Suprapubic skin (tissue), 3 donors: ENCODE data around the gene L3MBTL1.

Experiments
- CTCF ChIP-seq, 2 donors: fragments of 200-600 bp in 1 of 2; fragments of 450-650 bp in 1 of 2; sonication (generic) in 1 of 2; IDR thresholded peaks; one replicate each; pipeline ENCODE4 v1.5.1; 2016 to 2019; ENCODE audit warnings: antibody characterized with exemption in 2 of 2, mild to moderate bottlenecking in 1 of 2, moderate library complexity in 1 of 2
- EP300 ChIP-seq: sonication (generic); formaldehyde crosslinking; IDR thresholded peaks from one replicate; pipeline ENCODE4 v1.6.1; 2017; ENCODE audit warnings: antibody characterized with exemption
- POLR2A ChIP-seq, 2 donors: fragments of 450-650 bp; IDR thresholded peaks; one replicate each; pipeline ENCODE4 v1.6.1; 2017; ENCODE audit warnings: antibody characterized with exemption in 2 of 2, mild to moderate bottlenecking in 2 of 2, moderate library complexity in 2 of 2

- TF ChIP-seq CTCF (IDR thresholded peaks at IDR 0.05) (no peak), POLR2A (IDR thresholded peaks at IDR 0.05) (no peak), EP300 (no peak)
These were observed 31.6 kb downstream of the L3MBTL1 start for GRCh38 chr20:43538878-43539700.
